Measurements from ENCODE around the gene RNF152.

The RNF152 gene

GRCh38 chr18:61926532-61926931 is 33.7 kb upstream of the RNF152 start:
- TF ChIP-seq CTCF (IDR thresholded peaks at IDR 0.05; ENCODE audit: borderline replicate concordance, insufficient read depth, low read depth, low read length) = no peak
- no peak overlapping the region for H3K4me3 ChIP-seq (ENCODE audit: low read depth, low read length)

- no peak overlapping the region for H3K4me3 ChIP-seq (ENCODE audit: low read depth, low read length)
- no peak for TF ChIP-seq CTCF (IDR thresholded peaks at IDR 0.05; ENCODE audit: borderline replicate concordance, insufficient read depth, low read depth, low read length)
Observed at GRCh38 chr18:61924550-61924949, 31.7 kb upstream of the RNF152 start.

- no peak for TF ChIP-seq CTCF (IDR thresholded peaks at IDR 0.05; ENCODE audit: borderline replicate concordance, insufficient read depth, low read depth, low read length)
Observed at GRCh38 chr18:61922435-61922834, 29.6 kb upstream of the RNF152 start.

GRCh38 chr18:61921621-61922235 is 28.9 kb upstream of the RNF152 start:
- no peak for TF ChIP-seq CTCF (IDR thresholded peaks at IDR 0.05; ENCODE audit: borderline replicate concordance, insufficient read depth, low read depth, low read length)
- H3K4me3 ChIP-seq (ENCODE audit: low read depth, low read length) = no peak overlapping the region

More at GRCh38 chr18:61922435-61922834, 29.6 kb upstream of the RNF152 start:
- no peak overlapping the region for H3K4me3 ChIP-seq (ENCODE audit: low read depth, low read length)

- no peak overlapping the region for H3K4me3 ChIP-seq (ENCODE audit: low read depth, low read length)
- TF ChIP-seq CTCF (IDR thresholded peaks at IDR 0.05; ENCODE audit: borderline replicate concordance, insufficient read depth, low read depth, low read length) = no peak
Observed at GRCh38 chr18:61917818-61918217, 25.0 kb upstream of the RNF152 start.

- TF ChIP-seq CTCF (IDR thresholded peaks at IDR 0.05; ENCODE audit: borderline replicate concordance, insufficient read depth, low read depth, low read length) = no peak
- no peak overlapping the region for H3K4me3 ChIP-seq (ENCODE audit: low read depth, low read length)
Observed at GRCh38 chr18:61912476-61912875, 19.7 kb upstream of the RNF152 start.

- no peak overlapping the region for H3K4me3 ChIP-seq (ENCODE audit: low read depth, low read length)
- TF ChIP-seq CTCF (IDR thresholded peaks at IDR 0.05; ENCODE audit: borderline replicate concordance, insufficient read depth, low read depth, low read length) = no peak
Observed at GRCh38 chr18:61910101-61910500, 17.3 kb upstream of the RNF152 start.

All from GM12875 (cell line).